Measurements from ENCODE around the gene FBXL7.

DNA sequence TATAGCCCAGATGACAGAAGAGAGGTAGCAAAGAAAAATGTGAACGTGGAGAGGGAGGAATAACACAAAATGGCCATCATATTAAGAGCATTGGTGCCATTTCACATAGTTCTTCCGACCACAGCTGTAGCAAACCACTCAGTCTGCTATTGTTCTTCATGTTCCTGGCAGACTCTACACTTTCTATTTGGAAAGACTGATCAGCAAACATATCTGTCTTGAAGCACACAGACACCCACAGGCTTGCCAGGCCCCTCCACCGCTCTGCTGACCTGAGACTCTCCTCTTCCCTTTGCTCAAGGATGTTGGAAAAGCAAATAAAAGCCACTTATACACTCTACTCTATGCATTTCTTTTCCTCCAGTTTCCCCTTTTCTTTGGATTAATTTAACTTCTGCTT, 298.0 kb downstream of the FBXL7 start:
- TF ChIP-seq POLR2A (IDR thresholded peaks at IDR 0.05): no peak
- TF ChIP-seq, protein P1, sequence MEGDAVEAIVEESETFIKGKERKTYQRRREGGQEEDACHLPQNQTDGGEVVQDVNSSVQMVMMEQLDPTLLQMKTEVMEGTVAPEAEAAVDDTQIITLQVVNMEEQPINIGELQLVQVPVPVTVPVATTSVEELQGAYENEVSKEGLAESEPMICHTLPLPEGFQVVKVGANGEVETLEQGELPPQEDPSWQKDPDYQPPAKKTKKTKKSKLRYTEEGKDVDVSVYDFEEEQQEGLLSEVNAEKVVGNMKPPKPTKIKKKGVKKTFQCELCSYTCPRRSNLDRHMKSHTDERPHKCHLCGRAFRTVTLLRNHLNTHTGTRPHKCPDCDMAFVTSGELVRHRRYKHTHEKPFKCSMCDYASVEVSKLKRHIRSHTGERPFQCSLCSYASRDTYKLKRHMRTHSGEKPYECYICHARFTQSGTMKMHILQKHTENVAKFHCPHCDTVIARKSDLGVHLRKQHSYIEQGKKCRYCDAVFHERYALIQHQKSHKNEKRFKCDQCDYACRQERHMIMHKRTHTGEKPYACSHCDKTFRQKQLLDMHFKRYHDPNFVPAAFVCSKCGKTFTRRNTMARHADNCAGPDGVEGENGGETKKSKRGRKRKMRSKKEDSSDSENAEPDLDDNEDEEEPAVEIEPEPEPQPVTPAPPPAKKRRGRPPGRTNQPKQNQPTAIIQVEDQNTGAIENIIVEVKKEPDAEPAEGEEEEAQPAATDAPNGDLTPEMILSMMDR (IDR thresholded peaks at IDR 0.05): no peak
